ENCODE results near the gene ILRUN.
"Not testable (repeated sequence)": the region's sequence is repeated elsewhere in the genome, so short reads cannot be mapped to it uniquely, and the experiment has no call there.

The ILRUN gene

GRCh38 chr6:34664256-34664971 lies 32.2 kb downstream of the ILRUN start:
- no peak for DNase-seq (ENCODE audit: low spot score)

- DNase-seq (ENCODE audit: low spot score) = no peak
Observed at GRCh38 chr6:34663831-34664255, 32.7 kb downstream of the ILRUN start.

- no peak for DNase-seq (ENCODE audit: low spot score)
Observed at GRCh38 chr6:34663371-34663770, 33.2 kb downstream of the ILRUN start.

GRCh38 chr6:34661357-34661756 lies 35.2 kb downstream of the ILRUN start:
- DNase-seq (ENCODE audit: low spot score) = no peak

GRCh38 chr6:34658605-34659265 lies 37.8 kb downstream of the ILRUN start:
- no peak for DNase-seq (ENCODE audit: low spot score)

GRCh38 chr6:34657979-34658480 lies 38.5 kb downstream of the ILRUN start:
- DNase-seq (ENCODE audit: low spot score) = not testable (repeated sequence)

GRCh38 chr6:34657307-34657978 lies 39.1 kb downstream of the ILRUN start:
- DNase-seq (ENCODE audit: low spot score) = peak; percentile 73

GRCh38 chr6:34657037-34657306 lies 39.6 kb downstream of the ILRUN start:
- DNase-seq (ENCODE audit: low spot score) = no peak

GRCh38 chr6:34656378-34657036 lies 40.1 kb downstream of the ILRUN start:
- DNase-seq (ENCODE audit: low spot score) = peak; percentile 34

- not testable (repeated sequence) for DNase-seq (ENCODE audit: low spot score)
Observed at GRCh38 chr6:34655876-34656377, 40.6 kb downstream of the ILRUN start.

- DNase-seq (ENCODE audit: low spot score) = no peak
Observed at GRCh38 chr6:34654061-34654710, 42.4 kb downstream of the ILRUN start.

GRCh38 chr6:34652263-34652662 lies 44.3 kb downstream of the ILRUN start:
- DNase-seq (ENCODE audit: low spot score) = no peak

GRCh38 chr6:34650823-34651222 lies 45.7 kb downstream of the ILRUN start:
- no peak for DNase-seq (ENCODE audit: low spot score)

GRCh38 chr6:34650232-34650631 lies 46.3 kb downstream of the ILRUN start:
- not testable (repeated sequence) for DNase-seq (ENCODE audit: low spot score)

- no peak for DNase-seq (ENCODE audit: low spot score)
Observed at GRCh38 chr6:34648806-34649205, 47.8 kb downstream of the ILRUN start.

Data from hepatic stellate cell (primary cell).